Gastroesophageal sphincter (tissue), 4 donors: ENCODE data around the gene NR5A2. TPM values are rescaled to one million over a fixed set of nuclear protein-coding genes. Genes with fewer than 3 reads are reported as not detected.

ENCODE experiments used
- ATAC-seq: fragments of 150-250 bp; one replicate; pipeline ENCODE4 v1.9.1; 2016; ENCODE audit warnings: mild to moderate bottlenecking, moderate library complexity
- H3K27ac ChIP-seq, 4 donors: fragments of 200-600 bp; sonication (generic) in 3 of 4; 1 replicate in 3 of 4; 2 replicates in 1 of 4; pipeline ENCODE4 v1.5.1; 2016 to 2019
- H3K27me3 ChIP-seq: fragments of 200-600 bp; sonication (generic); one replicate; pipeline ENCODE4 v1.5.1; 2019
- H3K36me3 ChIP-seq, 2 donors: fragments of 200-600 bp; sonication (generic); one replicate each; pipeline ENCODE4 v1.5.1; 2019; ENCODE audit warnings: control low read depth in 1 of 2
- H3K4me1 ChIP-seq, 3 donors: fragments of 200-600 bp; sonication (generic); 1 replicate in 2 of 3; 2 replicates in 1 of 3; pipeline ENCODE4 v1.5.1; 2016 to 2019; ENCODE audit warnings: control low read depth in 2 of 3
- H3K4me3 ChIP-seq, 2 donors: fragments of 200-600 bp; sonication (generic); one replicate each; pipeline ENCODE4 v1.5.1; 2019; ENCODE audit warnings: mild to moderate bottlenecking in 1 of 2, moderate library complexity in 1 of 2
- H3K9me3 ChIP-seq, 3 donors: fragments of 200-600 bp; sonication (generic); one replicate each; pipeline ENCODE4 v1.5.1; 2017 to 2019; ENCODE audit warnings: control low read depth in 2 of 3
- EP300 ChIP-seq: sonication (generic); formaldehyde crosslinking; IDR thresholded peaks from one replicate; pipeline ENCODE4 v1.6.1; 2017; ENCODE audit warnings: antibody characterized with exemption, mild to moderate bottlenecking
- POLR2A ChIP-seq, 2 donors: fragments of 450-650 bp; IDR thresholded peaks; one replicate each; pipeline ENCODE4 v1.6.1; 2017; ENCODE audit warnings: antibody characterized with exemption in 2 of 2, mild to moderate bottlenecking in 2 of 2, moderate library complexity in 1 of 2
- POLR2AphosphoS5 ChIP-seq: sonication (generic); formaldehyde crosslinking; IDR thresholded peaks from one replicate; pipeline ENCODE4 v1.6.1; 2017; ENCODE audit warnings: antibody characterized with exemption
- WGBS, 2 donors: methylation state at CpG; one replicate each; pipeline ENCODE4 v1.1.5; 2018; ENCODE audit warnings: low coverage in 1 of 2; 5-methylcytosine and 5-hydroxymethylcytosine counted together
- total RNA-seq, 4 donors: library from RNA; depleted of rRNA; stranded (reverse); fragments of >200 nt; gene quantifications; one replicate each; pipeline ENCODE4 v1.1.0, GENCODE V29; 2016
- TF ChIP-seq, protein P1 (sequence below), 4 experiments: fragments of 200-600 bp in 2 of 4; fragments of 450-650 bp in 2 of 4; sonication (generic) in 1 of 4; IDR thresholded peaks; one replicate each; pipeline ENCODE4 v1.5.1; 2017 to 2019; ENCODE audit warnings: antibody characterized with exemption in 4 of 4, mild to moderate bottlenecking in 2 of 4, moderate library complexity in 2 of 4

The NR5A2 gene
- total RNA-seq, 4 donors from 2014 or later: 2.0 to 4.2 (median 3.1) TPM

DNA sequence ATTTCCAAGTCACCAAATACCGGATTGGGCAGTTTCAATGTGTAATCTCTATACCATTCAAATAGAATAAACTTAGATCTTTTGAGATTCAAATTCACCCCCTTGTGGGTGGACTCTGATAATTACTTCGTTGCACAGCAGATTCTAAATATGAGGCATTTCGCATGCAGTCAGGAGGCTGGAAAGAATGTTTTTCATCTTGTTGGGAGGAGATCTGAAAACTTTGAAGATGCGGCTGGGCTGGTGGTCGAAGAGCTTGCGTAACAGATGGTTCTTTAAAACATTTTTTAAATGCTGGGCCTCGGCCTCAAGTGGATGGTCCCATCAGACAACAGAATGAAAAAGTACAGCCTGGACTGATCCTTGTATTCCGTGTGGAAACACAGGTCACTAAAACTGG, 10.4 kb downstream of the NR5A2 start:
- Histone ChIP-seq H3K36me3 (no peaks in the 10 kb centered on the region), H3K27me3 (peaks cover 100% of the 10 kb centered on the region), H3K9me3 (no peaks in the 10 kb centered on the region), H3K4me1 (peaks cover 0 to 66% (median 36%) of the 10 kb centered on the region in 3 donors), H3K4me3 (no peak overlapping the region), H3K27ac (no peak overlapping the region)
- TF ChIP-seq, protein P1, sequence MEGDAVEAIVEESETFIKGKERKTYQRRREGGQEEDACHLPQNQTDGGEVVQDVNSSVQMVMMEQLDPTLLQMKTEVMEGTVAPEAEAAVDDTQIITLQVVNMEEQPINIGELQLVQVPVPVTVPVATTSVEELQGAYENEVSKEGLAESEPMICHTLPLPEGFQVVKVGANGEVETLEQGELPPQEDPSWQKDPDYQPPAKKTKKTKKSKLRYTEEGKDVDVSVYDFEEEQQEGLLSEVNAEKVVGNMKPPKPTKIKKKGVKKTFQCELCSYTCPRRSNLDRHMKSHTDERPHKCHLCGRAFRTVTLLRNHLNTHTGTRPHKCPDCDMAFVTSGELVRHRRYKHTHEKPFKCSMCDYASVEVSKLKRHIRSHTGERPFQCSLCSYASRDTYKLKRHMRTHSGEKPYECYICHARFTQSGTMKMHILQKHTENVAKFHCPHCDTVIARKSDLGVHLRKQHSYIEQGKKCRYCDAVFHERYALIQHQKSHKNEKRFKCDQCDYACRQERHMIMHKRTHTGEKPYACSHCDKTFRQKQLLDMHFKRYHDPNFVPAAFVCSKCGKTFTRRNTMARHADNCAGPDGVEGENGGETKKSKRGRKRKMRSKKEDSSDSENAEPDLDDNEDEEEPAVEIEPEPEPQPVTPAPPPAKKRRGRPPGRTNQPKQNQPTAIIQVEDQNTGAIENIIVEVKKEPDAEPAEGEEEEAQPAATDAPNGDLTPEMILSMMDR (IDR thresholded peaks at IDR 0.05): no peak
- TF ChIP-seq EP300: no peak
- ATAC-seq: no peak
- WGBS, 2 donors: 80 to 82% methylated on average over 7 to 8 of the region's 8 CpGs

DNA sequence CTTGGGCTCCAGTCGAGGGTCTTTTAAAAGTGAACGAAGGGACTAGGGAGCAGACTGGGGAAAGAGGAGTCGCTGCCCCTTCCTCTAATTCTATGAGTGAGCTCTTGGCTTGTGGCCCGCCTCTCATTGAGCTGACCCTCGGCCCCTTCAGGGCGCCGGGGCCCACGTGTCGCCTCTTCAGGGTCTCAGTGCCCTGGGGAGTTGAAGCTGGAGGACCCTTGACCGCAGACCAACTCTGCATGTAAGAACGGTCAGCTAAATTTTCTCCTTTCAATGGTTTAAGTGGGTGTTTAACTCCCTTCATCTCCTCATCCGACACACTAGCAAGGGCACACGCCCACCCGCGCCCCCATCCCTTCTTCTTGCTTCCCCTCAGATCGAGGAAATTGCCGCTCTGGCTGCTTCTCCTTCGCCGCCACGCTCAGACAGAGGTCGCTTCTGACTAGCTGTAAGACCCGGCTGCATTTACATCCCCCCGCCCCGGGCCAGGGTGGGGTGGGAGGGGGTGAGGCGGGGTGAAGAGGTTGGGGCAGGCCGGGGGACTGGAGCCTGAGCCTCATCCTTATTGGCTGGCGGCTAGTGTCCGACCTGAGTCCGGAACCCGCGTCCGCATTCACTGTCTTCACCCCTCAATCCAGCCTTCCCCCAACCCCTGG, 10.9 kb downstream of the NR5A2 start:
- ATAC-seq: no peak
- Histone ChIP-seq H3K4me3 (peak overlapping the region in 1 of 2 donors; percentile 56), H3K4me1 (peaks cover 0 to 69% (median 36%) of the 10 kb centered on the region in 3 donors), H3K36me3 (no peaks in the 10 kb centered on the region), H3K27me3 (peaks cover 100% of the 10 kb centered on the region), H3K27ac (peak overlapping the region in 1 of 4 donors; percentile 64), H3K9me3 (no peaks in the 10 kb centered on the region)
- 37 to 80% methylated on average over 2 of the region's 32 CpGs for WGBS, 2 donors
- no peak for TF ChIP-seq POLR2AphosphoS5
- no peak for TF ChIP-seq EP300
- no peak for TF ChIP-seq POLR2A (IDR thresholded peaks at IDR 0.05)
- TF ChIP-seq, protein P1 (IDR thresholded peaks at IDR 0.05): no peak

DNA sequence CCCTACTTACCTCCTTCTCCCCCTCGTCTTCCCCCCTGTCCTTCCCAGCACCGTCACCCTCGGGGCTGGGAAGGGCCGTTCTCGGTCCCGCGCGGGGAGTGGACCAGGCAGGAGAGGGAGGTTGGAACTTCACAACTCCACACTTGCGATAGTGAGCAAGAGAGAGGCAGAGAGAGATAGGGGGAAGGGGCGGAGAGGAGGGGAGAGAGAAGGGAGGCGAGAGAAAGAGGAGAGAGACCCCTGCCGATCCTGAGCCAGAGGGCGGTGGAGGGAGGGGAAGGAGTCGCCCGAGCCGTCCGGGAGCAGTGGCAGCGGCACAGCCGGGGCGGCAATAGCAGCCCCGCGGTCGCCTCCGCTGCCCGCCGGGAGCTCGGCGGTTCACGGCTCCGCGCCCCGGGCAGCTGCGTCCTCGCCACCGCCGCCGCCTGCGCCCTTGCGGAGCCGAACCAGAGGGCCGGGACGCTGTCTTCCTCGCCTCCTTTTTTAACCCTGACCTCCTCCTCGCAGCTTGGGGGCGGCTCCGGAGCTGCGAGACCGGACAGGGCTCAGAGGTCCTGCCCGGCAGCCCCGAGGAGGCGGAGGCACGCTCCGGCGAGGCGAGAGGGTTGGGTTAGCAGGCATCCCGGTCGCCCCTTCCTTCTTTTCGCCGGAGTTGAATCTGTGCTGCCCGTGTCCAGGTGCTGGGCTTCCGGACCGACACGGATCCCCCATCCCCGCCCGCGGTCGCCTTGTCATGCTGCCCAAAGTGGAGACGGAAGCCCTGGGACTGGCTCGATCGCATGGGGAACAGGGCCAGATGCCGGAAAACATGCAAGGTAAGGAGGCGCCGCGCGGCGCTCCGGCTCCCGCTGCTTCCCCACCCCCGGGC, 11.7 kb downstream of the NR5A2 start:
- Histone ChIP-seq H3K27ac (peak overlapping the region in 3 of 4 donors; percentile 19 to 64 (median 27)), H3K36me3 (no peaks in the 10 kb centered on the region), H3K9me3 (no peaks in the 10 kb centered on the region), H3K4me1 (peaks cover 0 to 67% (median 36%) of the 10 kb centered on the region in 3 donors), H3K4me3 (peak overlapping the region; percentile 14 to 56), H3K27me3 (peaks cover 100% of the 10 kb centered on the region)
- no peak for ATAC-seq
- TF ChIP-seq POLR2A (IDR thresholded peaks at IDR 0.05): no peak
- TF ChIP-seq POLR2AphosphoS5: no peak
- TF ChIP-seq, protein P1 (IDR thresholded peaks at IDR 0.05): no peak
- TF ChIP-seq EP300: no peak
- WGBS, 2 donors: 0 to 2% methylated on average over 8 to 42 of the region's 79 CpGs

DNA sequence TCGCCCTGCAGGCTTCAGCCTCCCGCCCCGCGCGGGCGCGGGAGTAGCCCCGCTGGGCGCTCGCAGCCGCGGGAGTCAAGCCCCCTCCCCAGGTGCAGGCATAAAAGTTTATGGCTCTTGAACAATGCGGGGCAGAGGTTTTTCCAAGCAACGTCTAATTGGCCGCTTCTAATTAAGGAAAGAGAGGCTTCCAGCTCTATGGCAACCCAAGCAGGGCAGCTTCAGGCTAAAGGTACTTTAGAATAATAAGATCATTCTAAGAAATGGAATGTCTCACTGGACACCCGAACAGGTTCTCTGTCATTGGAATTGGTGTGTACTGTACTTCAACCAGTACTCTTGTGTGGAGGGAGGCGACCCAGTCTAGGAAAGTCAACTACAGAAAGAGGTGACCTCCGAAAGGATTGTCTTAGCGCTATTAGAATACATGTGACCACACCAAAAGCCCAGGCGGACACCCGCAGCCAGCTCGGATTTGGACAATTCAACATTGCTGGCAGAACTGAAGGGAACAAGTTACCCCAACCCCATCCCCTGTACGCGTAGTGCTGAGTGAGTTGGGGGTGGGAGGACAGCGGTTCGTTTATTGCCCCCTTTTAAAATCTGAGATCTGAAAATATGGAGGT, 12.5 kb downstream of the NR5A2 start:
- H3K4me1 ChIP-seq: peaks cover 0 to 59% (median 34%) of the 10 kb centered on the region in 3 donors
- TF ChIP-seq EP300: no peak
- TF ChIP-seq, protein P1 (IDR thresholded peaks at IDR 0.05): no peak
- no peak for TF ChIP-seq POLR2A (IDR thresholded peaks at IDR 0.05)
- no peak for TF ChIP-seq POLR2AphosphoS5
- no peaks in the 10 kb centered on the region for H3K9me3 ChIP-seq
- 2 to 6% methylated on average over 8 to 17 of the region's 26 CpGs for WGBS, 2 donors
- H3K4me3 ChIP-seq: peak overlapping the region; percentile 14 to 56
- ATAC-seq: no peak
- H3K27me3 ChIP-seq: peaks cover 100% of the 10 kb centered on the region
- peak overlapping the region in 3 of 4 donors; percentile 19 to 64 (median 27) for H3K27ac ChIP-seq
- no peaks in the 10 kb centered on the region for H3K36me3 ChIP-seq
